Measurements from ENCODE around the gene HNRNPA3. TPM values are rescaled to one million over a fixed set of nuclear protein-coding genes. Genes with fewer than 3 reads are reported as not detected.

Gene HNRNPA3
- total RNA-seq, 1 experiment from 2014 or later: 67.6 TPM

DNA sequence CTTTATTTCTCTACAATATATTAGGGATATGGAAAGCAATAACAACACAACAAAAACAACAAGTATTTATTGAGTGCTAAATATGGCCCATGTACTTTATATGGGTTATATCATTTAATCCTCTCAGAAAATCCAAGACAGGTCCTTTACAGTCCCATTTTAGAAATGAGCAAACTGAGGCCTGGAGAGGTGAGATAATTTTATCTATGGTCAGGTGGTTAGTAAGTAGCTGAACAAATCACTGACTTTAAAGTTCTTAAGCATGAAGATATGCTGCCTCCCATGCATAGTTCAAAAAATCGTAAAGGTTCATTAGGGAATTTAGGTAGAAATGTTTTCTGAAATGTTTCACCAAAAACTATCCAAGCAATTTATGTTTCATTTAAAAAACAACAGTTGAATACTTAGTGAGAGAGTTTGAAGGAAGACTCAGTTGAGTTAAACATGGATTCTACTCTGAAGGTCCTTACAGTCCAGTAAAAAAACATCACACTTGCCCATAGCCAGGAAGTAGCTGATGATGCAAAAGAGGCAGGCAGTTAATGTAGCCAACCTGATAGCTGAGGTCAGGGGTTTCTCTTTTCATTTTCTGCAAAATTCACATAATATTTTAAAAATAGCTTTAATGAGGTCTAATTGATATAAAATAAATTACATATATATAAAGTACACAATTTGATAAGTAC is 59.5 kb downstream of the HNRNPA3 start:
- DNase-seq (ENCODE audit: low read depth): no peak

DNA sequence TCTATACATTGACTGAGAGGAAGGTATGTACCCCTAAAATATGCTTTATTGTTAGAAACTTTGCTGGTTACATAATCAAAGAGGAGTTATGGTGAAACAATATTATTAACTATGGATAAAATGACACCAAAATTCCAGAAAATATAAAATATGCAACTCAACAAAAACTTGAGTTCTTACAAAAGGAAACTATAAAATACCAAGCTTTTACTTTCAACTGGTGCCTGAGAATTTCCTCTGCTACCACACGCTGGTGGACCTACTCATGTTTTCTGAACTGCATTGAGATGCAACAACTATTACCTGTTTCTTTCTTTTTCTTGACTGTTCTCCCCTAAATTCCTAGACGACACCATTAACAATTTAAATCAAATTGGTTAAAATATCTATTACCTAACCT is 60.2 kb downstream of the HNRNPA3 start:
- DNase-seq (ENCODE audit: low read depth): no peak

- no peak for DNase-seq (ENCODE audit: low read depth)
Measured at GRCh38 chr2:177273408-177273807, 60.8 kb downstream of the HNRNPA3 start.

Other genes starting within 250 kb of the HNRNPA3 start
- gene NFE2L2, start 51.9 kb downstream of the HNRNPA3 start, total RNA-seq (2014; rRNA removed): 59.3 and 74.6 TPM in 2 replicates
- 48.6 and 49.8 TPM in 2 replicates for gene AGPS, start 180.0 kb downstream of the HNRNPA3 start, total RNA-seq (2014; rRNA removed)